HG03575 (cell line): ENCODE results near the gene PDGFRB.

Experiments used
- ATAC-seq: cut with Tn5 transposase; IDR thresholded peaks from one replicate; pipeline ENCODE4 v1.9.1; 2021; ENCODE audit not compliant: unreplicated experiment, insufficient number of reproducible peaks, low FRiP score; ENCODE audit errors: extremely low read depth

The PDGFRB gene

DNA sequence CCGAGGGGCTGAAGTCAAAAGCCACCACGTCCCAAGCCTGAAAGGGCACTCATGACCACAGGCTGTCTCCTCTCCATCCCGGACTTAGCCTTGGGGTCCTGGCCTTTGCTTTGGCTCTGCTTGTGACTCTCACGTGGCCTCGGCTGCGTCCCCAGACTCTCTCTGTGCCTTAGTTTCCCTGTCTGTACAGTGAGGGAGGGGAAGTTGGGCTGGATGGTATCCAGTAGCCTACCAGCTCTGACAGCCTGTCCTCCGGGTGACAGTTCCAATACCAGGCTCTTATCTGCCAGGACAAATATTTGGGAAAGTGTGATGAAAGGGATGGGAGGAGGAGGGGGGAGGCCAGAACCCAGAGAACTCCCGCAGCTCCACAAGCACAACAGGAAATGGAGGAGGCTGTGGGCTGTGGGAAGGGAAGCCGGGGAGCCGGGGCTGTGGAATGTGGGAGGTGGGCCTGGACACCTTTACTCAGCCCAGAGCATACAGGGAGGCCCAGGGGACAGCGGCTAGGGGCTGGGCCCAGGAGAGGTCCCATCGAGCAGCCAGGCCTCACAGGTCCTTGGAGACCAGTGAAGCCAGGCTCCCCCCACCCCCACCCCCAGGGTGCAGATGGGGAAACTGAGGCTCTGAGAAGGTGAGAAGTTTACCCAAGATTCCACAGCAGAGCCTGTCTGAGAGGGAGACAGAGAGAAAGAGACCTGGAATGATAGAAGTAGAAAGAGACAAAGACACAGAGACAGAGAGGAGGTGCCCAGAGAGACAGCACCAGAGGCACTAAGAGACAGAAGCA is 18.3 kb downstream of the PDGFRB start:
- ATAC-seq, result no peak

DNA sequence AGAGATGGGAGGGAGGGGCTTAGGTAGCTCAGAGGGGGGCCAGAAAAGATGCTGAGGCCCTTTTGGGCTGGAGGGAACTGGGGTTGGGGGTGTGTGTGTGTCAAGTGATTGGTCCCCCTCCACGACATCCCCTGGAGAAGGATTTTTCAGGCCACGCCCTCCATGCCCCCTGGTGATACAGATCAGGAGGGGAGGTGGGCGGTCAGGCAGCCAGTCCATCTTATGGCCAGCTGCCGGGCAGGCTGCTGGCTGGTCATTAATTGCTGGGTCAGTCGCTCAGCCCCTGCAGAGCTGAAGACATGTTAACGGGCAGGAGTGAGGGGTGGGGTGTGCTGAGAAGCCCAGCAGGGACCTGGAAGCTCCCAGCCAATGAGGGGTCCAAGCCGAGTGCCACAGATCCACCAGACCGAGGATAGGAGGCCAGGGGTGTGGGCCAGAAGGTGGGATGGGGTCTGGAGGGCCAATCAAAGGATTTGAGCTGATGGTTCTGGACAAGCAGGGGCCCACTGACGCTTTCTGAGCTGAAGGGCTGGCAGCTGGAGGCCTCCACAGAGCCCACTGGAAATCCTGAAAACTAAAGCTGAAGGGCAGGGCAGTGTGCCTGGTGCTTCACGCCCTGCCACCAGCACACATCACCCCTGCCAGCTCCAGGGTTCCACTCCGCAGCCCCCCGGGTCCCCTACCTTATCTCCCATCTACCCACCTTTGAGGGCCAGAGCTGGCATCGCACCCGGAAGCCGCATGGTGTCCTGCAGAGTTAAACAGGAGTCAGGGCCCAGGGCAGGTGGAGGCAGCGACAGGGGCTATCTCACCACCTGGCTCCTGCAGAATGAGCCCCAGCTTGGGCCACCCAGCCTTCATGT is 19.1 kb downstream of the PDGFRB start:
- ATAC-seq, result no peak

DNA sequence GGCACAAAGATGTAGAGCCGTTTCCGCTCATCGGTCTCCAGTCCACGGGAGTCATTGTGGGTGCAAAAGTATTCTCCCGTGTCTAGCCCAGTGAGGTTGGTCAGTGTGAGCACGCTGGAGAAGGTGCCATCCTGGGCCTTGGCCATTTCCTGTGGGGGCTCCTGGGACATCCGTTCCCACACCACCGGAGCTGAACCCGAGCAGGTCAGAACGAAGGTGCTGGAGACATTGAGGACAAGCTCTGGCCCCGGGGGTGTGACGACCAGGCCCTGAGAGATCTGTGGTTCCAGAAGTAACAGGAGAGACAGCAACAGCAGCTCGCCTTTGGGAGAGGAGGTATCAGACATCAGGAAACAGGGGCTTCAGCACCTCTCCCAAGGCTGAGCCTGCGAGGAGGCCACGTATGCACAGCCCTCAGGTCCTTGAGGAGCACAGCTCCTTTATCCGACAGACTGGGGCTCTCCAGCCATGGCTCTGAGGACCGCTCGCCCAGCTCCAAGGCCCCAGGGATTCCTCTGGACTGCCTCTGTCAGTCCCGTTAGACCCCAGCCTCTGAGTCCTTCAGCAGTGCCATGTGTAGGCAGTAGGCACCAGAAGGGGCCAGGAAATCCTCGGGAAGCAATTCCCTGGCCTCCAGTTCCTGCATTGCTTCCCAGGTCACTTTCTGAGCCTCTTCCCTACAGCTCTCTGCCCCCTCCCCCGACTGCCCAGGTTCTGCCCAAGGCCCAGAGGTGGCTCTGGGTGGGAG is 19.9 kb downstream of the PDGFRB start:
- no peak for ATAC-seq

DNA sequence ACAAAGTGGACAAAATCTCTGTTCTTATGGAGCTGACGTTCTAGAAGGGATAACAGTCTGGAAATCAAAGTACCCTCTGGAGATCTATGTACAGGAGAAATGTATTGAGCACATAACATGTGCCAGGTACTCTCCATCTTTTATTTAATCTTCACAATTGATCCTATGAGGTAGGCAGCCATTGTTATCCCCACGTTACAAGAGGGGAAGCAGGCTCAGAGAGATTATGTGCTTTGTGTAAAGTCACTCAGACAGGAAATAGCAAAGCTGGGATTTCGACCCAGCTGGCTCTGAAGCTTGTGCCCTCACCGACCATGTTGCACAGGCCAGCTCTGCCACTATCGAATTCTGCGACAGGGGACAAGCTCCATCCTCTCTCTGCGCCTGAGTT is 21.5 kb downstream of the PDGFRB start:
- no peak for ATAC-seq

DNA sequence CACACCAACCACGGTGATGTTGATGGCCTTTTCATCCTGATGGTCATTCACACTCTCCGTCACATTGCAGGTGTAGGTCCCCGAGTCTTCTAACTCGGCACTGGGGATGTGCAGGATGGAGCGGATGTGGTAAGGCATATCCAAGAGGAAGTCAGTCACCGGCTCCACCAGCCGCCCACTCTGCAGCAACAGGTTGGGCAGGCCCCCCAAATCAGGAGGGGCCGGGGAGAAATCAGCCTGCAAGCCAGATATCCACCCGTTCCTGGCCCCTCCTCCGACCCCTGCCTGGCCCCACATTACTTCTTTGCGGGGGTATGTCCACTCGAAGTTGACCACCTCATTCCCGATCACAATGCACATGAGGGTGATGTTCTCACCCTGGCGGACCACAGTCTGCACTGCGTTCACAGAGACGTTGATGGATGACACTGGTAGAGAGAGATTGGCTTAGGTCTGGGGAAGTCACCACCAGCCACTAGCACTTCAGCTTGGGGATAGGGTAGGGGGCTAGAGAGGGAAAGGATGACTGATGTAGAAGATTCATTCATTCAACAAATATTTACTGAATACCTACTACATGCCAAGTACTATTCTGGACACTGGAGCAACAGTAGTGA is 22.0 kb downstream of the PDGFRB start:
- no peak for ATAC-seq

DNA sequence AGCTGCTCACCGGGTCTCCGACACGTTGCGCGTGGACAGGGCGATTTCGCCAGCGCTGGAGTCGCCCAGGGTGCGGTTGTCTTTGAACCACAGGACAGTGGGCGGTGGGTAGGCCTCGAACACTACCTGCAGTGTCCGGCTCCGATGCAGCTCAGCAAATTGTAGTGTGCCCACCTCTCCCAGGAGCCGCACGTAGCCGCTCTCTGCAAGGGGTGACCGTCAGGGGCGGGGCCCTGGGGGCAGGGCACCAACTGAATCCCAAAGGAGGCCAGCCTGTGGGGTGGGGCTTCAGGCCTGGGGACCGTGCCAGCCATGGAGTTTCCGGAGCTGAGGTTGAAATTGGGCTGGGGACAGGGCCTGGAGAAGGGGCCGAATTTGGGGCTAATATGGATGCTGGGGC is 22.9 kb downstream of the PDGFRB start:
- no peak for ATAC-seq

DNA sequence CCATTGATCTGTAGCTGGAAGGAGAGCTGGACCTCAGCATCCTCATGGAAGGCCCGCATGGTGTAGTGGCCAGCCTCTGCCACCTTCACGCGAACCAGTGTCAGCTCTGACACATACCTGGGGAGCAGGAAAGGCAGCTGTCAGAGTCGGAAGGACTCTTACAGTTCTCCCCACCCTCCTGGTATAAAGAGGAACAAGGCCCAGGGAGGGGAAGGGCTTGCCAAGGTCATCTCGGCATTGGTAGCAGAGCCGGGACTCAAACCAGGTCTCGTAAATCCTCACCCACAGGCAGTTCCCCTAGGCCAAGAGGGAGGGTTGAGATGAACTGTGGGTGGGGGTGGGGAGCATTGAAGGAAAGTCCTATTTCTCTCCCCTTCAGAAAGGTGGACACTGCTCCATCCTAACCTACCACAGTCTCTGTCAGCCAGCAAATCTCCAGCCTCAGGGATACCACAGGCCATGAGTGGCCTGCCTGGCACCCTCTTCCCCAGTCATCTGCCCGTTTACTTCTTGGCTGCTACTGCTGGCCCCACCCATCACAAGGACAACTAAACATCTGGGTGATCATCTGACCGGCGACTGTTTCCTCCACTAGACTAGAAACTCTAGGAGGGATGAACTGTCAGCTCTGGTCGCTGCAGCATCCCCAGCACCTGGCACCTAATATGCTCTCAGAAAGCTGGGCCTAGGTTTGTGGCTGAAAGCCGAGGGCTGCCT is 23.5 kb downstream of the PDGFRB start:
- ATAC-seq, result no peak

DNA sequence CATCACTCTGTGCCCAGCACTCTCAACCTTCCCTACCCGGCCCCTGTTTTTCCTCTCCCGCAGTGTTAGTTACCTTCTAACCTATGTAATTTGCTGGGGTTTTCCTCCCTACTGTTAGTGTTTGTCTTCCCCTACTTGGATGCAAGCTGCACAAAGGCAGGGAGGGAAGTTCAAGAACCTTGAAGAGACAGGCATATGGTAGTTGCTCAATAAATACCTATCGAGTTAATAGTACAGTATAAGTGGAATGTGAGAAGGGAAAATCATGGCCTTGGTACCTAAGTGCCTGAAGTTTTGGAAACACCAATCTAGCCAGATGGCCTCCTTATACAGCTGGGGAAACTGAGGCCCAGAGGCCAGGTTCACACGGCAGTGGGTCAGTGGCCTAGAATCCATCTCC is 24.2 kb downstream of the PDGFRB start:
- ATAC-seq, result no peak

DNA sequence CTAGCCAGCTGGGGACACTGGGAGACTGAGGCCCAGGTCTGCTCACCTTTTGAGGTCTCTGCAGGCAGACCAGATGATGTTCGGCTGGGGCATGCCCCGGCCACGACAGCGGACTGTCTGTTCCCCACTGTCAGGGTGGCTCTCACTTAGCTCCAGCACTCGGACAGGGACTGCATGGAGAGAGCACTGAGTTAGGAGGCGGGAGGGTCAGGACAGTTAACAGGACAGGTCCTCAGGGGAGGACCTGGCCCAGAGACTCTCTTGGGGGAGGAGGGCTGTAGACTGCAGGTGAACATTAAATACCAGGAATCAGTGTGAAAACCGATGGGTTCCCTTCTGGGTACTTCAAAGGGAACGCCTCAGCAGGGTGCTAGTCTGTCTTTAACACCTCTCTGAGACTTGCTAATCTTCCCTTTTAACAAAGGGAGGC is 25.1 kb downstream of the PDGFRB start:
- ATAC-seq, result no peak

DNA sequence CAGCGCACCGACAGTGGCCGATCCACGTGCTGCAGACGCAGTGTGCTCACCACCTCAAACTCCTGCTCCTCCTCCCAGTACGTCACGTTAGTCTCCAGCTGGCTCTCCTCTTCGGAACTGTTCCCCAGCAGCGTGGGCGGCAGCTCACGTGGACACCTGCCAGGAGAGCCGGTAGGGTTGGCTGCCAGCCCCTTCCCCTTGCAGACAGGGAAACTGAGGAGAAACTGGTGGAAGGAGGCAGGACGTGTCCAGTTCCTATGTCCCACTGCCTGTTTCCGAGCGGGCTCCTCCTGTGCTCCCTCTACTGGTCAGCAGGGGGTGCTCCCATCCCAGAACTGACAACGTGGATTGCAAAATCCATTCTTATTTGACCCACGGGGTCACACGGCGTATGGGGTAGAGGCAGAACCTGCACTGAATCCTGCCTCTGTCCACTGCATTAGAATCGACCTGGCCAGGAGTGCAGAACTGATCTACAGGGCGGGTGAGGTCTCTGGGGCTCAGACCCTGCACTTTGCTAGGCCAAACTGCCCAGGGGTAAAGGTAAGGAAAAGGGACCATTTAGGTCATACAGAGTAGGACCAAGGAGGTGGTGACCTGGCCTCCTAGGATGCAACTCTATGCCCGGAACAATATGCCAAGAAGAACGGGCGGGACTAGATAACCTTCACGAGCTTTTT is 25.7 kb downstream of the PDGFRB start:
- no peak for ATAC-seq

DNA sequence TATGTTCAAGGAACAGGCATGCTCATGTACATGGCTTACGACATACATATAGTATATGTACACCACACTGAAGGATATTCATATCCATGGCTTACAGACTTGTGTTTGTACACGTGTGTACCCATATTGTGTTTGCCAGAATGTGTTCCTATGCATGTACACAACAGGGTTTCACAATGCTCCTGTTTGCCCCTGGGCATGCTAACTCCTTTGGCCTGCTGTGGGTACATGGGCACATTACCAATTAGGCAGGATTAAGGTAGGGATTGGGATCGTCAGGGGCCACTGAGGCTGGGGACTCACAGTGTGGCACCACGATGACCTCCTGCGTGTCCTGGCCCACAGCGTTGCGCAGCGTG is 26.2 kb downstream of the PDGFRB start:
- ATAC-seq, result no peak

DNA sequence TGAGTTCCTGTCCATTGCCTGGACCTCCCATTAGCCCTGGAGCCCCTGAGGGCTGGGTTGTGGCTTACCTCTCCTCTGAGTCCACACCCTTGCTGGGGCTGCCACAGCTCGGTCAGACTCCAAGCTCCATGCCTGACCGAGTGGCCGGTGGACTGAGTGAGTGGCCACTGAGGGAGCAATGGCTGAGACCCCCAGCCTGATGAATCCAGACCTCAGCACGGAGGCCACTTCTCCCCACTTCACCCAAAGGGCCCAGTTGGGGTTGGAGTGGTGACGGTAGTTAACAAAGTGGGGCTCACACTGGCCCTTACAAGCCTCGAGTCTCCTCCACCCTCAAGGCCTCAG is 28.8 kb downstream of the PDGFRB start:
- no peak for ATAC-seq

DNA sequence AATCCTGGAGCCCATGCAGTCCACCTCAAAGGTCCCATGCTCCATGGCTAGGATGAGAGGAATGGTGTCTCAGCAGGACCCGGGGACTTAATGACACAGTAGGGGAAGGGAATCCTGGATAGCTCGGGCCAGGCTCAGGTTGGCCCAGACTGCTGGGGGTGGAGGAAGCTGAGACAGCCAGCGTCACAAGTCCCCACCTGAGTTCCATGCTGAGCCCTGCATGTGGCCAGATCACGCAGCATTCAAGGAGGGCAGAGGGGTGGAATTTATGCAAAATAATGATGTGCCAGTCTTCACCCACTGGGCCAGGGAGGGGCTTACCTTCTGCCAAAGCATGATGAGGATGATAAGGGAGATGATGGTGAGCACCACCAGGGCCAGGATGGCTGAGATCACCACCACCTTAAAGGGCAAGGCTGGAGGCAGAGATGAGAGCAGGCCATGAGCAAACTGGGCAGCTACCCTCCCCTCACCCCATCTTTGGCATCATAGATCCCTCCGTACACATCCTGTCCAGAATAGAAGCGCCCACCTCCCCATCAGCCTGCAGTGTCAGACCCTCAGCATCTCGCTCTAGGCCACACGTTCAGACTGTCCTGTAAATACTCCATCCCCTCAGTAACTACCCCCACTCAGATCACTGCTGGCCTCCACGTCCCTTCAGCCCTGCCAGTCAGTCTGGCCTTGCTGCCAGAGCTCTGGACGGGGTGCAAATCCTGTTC is 29.3 kb downstream of the PDGFRB start:
- ATAC-seq, result no peak

DNA sequence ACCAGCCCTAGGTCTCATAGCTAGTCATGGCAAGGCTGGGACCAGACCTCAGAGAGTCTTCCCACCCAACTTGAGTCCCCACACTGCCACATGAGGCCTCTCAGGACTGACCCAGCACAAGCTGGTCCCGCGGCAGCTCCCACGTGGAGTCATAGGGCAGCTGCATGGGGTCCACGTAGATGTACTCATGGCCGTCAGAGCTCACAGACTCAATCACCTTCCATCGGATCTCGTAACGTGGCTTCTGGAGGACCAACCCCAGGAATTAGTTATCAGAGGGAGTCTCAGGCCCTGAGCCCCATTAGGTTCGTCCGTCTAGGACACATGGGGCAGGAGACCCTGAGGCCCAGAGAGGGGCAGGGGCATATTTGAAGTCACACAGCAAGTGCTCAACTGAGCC is 30.3 kb downstream of the PDGFRB start:
- no peak for ATAC-seq

DNA sequence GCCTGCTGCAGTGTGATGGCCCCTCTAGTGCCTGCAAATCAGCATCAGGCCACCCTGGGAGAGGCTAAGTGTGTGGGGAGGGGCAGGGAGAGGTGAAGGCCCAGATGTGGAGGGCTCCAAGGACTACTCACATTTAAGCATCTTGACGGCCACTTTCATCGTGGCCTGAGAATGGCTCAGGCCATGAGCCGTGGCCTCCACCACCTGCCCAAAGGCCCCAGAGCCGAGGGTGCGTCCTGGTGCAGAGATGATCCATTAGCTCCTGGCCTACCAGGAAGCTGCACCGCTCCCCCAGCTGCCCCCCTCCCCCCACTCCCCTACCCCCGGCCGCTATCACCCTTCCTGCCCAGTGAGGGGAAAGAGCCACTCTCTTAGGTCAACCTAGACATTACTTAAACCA is 31.0 kb downstream of the PDGFRB start:
- no peak for ATAC-seq

DNA sequence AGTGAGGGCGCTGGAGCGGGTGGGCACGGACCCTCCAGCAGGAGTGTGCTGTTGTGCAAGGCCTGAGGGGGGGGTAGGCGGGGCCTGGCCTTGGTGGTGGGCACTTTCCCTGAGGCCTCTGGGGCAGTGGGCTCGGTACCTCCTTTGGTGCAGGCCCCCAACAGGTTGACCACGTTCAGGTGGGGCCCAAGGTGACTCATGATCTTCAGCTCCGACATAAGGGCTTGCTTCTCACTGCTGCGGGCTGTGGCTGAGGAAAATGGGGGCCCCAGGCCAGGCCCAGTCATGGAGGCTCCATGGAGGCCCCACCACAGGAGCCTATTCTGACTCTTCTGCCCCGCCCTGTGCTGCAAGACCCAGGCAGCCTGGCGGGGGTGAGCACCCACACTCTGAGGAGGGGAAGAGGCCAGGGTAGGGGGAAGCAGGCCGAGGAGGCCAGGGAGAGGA is 31.5 kb downstream of the PDGFRB start:
- ATAC-seq, result no peak

DNA sequence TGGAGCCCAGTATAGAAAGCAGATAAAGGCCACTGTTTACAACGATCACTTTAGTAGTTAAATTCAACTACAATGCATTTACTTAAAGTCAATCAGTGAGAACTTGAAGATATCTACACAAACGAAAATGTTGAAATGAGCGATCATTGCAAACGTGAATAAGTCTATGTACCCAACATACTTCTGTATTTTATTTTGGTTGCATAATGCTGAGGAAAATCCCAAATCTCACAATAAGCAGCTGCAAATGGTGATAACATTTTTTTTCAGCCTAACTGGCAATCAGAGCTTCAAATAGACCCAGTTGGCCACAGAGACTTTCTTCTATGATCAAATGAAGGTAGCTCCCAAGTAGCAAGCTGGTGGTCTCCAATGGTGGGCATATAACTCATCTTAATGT is 32.1 kb downstream of the PDGFRB start:
- no peak for ATAC-seq
